Activated T-cell treated with anti-CD3 and anti-CD28 coated beads for 4 hours (primary cell): ENCODE measurements around the gene CHPF2.

ENCODE experiments used
- DNase-seq: peaks from one replicate; pipeline ENCODE4 v3.0.0-alpha.2; 2020

CHPF2 gene

DNA sequence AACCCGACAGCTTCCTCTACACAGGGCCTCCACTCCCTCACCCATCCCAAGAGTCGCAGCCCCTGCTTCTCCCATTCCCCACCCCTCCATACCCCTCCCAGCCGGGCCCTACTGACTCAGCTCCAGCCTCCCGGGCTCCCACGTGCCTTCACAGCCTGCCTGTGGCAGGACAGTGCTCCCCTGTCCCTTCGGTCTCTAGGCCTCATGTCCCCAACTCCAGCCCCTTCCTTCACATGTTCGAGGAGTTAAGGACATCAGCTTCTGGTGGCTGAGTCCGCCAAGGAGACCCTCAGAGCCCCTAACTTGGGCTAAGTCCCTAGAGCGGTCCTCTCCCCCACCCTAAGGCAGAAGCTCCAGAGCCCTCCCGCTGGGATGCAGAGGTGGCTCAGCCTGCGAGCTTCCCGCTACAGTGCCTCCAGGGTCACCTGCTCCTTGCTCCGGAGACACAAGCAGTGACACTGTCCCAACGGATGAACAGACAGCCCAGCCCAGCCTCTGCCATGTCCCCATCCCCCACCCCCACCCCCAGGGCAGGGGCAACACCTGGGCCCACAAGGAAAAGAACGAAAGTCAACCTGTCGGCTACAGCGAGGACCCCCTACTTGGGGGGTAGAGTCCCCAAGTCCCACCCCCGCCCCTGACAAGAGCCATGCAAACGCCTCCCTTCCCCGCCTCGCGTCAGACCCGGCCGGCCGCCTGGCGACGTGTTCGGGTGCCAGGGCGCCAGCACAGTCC is 15.5 kb downstream of the CHPF2 start:
- DNase-seq, result no peak

DNA sequence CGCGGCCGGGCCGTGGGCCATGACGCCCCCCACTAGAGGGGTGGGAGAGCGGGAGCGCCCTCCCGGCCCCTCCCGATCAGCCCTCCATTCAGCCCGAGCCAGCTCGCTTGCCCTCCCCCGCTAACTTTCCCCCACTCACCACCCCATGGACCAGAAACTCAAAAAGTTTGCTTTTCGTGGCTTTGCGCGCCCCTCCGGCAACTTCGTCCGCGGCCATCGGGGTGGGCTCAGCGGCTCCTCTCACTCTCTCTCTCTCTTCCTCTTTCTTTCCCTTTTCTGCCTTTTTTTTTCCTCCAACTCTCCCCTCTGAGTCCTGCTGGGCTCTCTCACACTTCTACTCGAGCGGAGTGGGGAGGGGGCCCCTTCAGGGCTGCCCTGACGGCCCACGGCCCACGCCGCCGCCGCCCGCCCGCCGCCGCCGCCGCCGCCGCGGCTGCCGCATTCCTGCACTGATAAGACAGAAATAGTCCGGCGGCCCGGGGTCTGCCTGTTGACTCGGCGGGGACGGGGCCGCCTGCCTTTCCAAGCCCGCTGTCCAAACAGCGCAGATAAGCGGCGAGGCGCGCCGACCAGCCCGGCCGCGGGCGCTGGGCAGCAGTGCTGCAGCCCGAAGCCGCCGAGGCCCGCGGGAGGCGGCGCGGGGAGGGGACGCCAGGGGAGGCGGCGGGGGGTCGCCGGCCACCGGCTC is 16.2 kb downstream of the CHPF2 start, which contains the start of gene SMARCD3:
TSS of gene SMARCD3 (minus strand) at position 349 of the 688 bp plus-strand sequence. CDS start at position 217, 132 bp downstream.
- no peak for DNase-seq

DNA sequence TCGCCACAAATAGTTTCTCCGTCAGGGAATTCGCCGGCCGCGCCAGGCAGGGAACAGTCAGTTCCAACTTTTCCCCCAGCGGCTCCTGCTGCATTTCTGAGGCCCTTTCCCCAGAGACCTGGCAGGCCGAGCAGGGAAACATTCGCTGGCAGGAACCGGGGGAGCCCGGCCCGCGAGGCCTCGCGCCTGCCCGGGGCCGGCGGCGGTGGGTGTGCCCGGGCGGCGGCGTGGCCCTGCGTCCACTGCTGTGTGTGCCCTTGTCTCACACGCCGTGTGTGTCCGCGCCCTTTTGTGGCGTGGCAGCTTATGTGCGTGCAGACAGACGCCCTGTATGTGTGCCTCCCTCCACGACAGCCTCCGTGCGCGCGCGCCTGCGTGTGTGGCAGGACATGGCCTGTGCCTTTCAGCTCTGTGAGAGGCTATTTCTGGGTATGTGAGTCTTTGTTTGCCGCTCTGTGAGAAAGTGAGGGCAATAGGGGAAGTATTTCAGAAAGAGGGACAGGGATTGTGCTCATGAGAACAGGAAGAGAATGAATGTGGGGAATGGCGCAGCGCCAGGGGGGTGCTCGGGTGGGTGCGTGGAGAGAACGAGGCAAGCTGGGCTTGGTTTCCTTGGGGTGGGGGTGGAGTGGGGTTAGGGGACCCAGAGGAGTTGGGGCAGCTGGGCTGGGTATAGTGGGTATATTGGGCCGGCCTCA is 16.9 kb downstream of the CHPF2 start:
- no peak for DNase-seq

DNA sequence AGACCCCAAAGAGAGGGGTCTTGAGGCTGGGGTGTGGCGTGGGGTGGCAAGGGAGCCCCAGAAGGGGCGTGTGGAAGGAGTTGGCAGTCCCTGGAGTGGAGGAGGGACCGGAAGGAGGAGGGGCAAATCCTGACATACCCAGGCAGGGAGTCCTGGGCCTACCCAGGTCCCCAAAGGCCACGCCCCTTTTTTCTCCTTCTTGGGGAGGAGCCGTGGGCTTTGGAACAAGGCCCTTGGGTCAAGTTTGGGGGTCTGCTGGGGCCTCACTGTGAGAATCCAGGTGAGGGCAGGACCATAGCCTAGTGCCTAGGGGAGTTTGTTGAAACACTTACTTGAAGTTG is 17.4 kb downstream of the CHPF2 start:
- DNase-seq, result no peak

DNA sequence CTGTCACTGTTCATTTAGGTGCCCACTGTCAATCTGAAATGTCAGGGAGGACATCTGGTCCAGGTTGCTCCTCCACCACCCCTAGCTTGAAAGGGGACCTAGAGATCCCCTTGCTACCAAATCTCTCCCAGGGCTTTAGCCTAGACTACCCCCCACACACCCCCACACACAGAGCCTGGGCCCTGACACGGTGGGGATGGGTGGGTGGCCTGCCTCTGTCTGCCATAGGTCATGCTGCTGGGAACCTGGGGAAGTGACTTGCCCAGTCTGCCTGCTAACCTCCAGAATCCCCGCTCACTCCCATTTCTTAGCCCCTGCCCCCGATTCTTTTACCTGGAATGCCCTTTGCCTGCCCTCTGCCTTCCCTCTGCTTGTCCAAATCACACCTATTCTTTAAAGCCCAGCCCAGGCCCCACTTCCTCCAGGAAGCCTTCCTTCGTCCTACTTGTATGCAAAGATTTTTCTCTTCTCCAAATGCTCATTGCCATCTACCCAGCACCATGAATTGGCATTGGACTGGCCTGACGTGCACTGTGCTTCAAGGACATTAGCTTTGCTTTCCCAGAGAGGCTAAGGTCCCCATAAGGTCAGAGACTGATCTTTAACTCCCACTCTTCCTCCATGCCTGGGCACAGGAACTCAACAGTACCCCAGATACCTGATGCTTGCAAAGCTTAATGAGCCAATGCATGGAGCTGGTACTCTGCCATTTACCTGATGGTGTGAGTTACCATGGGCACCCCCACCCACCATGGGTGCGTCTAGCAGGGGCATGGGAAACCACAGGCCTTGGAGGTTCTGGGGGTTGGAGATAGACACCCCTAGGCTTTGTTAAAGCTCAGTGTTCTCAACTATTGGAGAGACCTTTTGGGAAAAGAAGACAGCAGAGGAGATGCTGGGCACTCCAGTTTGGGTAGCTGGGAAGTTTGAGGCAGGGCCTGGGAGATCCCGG is 18.2 kb downstream of the CHPF2 start:
- DNase-seq, result no peak

DNA sequence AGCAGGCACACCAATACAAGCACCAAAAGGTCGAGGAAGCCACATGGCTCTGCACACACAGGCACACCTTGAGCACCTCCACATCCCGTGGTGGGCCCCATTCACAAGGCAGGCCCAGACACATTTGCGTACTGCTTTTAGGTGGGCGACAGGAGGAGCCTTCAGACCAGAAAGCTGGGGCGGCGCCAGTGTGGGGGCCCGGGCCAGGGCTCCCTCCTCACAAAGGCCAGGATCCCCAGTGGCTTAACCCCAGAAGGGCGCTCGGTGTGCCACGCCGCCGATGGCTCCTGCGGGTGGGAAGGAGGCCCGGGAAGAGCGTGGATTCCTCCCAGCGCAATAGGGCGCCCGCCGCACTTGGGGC is 19.0 kb downstream of the CHPF2 start:
- no peak for DNase-seq

DNA sequence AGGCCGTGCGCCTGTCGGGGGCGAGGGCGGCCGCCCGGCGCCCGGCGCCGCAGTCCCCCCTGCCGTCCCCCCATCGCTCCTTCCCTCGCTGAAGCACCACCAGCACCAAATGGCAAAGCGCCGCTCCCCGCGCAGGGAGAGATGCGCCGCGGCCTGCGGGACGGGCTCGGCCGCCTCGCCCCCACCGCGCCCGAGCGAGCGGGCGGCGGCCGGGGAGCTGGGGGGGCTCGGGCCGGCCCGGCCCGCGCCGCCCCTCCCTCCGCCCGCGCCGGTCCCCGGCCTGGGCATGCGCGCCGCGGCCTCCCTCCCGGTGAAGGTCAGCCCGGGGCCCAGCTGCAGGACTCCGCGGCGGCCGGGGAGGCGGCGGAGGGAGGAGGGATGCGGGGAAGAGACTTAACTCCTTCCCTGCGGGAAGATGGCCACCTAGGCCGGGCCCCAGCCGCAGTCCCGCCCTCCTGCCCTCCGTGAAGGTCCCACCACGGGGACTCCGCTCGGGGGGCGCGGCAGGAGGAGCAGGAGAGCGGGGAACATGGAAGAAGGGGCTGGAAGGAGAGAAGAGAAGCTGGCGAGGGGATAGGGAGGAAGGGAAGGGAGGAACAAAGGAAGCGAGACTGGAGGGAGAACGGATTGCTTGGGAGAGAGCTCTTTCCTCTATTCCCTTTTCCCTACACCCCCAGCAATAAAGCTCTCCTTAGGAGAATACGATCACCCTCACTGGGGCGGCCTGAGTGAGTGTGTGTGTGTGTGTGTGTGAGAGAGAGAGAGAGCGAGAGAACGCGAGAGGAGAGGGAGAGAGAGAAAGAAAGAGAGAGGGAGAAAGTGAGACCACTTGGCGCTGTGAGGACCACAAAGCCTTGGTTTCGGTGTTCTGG is 19.6 kb downstream of the CHPF2 start:
- DNase-seq, result no peak

DNA sequence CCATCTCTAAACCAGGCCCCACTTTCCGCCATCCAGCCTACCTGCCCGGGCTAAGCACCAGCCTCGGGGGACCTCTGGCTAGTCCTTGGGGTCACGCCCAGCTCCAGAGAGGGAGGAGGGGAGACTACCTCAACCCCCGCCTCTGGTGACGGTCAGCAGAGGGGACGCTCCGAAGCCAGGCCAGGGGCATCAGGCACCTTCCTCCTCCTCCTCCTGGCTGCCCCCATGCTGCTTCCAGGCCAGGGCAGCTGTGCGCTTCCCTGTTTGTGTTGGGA is 20.2 kb downstream of the CHPF2 start:
- no peak for DNase-seq

DNA sequence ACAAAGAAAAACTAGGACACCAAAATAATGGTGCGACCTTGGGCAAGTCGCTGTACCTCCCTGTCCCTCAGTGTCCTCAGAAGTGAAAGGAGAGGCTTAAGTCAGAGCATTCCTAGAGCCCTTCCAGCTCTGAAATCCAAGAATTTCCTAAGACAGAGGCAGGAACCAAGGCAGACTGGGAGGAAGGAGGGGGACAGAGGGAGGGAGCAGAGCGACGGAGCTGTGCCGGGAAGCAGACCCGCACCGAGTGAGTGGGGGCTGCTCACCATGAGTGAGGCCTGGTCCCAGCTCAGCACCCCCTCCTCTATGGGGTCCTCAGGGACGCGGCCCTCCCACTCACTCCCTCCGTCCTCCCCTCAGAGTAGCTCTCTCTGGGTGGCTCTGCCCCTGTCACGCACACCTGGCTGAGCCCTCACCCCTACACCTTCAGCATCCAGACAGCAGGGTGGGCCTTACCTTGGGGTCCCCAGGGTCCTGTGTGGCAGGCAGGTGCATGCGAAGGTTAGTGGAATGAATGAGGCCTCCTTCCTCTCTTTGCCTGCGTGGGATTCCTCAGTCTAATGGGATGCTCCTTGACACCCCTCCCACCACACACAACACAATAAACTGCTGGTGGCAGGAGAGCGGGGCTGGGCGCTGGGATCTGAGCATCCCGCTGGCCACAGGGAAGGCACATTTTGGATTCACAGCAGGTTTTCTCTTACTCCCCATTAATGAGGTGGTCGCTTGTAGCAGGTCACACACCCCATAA is 20.9 kb downstream of the CHPF2 start:
- no peak for DNase-seq

DNA sequence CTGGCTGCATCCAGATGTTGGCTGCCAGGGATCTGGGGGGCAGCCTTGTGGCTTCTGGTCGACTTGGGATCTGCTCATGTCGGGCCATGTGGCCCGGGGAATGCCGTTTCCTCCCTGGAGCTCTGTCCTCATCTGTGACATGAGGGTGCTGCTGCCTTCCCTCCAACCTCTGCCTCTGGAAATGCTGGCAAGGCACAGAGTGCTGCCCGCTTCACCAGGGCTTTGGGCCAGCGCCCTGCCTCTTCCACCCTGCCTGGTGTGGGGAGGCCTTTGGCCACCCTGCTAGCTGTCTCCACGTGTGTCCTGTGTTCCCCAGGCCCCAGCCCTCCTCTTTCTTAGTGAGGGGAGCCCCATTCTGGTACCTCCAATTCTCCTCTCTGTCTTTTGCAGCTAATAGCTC is 22.0 kb downstream of the CHPF2 start:
- no peak for DNase-seq

DNA sequence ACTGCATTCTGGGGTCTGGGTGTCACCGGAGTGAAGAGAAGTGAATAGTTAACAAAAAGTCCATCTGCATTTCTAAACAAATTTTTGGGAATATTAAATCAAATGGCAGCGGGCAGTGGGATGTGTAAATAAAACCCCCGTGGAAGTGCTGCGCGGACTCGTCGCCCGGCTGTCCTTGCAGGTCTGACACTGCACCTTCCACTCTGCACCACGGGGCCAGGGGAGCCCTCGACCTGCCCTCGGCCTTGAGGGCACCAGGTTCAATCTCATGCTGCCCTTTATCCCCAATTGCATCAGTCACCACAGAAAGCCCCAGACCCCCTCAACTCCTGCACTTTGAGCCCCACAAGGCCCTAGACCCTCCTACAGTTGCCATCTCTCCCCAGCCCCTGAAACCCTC is 22.6 kb downstream of the CHPF2 start:
- no peak for DNase-seq

DNA sequence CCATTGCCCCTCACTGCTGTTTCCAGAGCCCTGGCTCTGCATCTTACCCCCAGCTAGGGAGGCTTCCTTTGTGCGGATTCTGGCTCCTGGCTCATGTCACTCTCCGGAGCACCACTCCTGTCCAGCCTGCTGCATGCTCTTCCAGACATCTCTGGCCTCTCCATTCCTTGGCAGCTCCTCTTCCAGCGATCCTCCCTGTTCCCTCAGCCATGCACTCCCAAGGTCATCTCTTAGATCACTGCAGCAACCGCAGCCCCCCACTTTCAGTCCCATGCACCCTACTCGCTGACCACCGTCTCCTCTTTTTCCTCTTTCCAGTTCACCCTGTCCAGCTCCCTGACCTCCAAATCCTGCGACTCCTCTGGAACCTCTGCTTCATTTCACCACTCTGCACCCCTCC is 23.1 kb downstream of the CHPF2 start:
- no peak for DNase-seq

DNA sequence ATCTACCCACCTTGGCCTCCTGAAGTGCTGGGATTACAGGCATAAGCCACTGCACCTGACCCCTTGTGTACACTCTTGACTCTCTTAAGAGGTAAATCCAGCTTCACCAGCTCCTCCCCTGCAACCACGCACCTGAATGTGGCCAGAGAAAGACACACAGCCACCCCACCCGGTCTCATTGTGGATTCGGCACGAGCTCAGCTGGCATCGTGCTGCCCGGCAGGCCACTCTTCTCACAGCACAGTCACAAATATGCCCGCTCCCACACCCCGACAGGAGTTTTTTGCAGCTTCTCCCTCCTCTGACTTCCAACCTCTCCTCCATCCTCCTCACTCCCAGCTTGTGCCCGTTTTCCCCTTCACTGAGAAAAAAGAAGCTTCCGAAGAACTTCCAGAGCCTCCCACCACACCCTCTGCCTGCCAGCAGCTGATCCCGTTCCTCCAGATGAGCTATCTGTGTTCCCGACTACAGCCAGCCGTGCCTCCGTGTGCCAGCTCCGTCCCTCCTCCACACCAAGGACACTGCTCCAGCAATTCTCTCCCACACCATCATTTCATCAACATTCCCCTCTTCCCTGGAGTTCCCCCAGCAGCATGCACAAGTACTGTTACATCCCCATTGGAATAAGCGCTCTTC is 24.2 kb downstream of the CHPF2 start:
- no peak for DNase-seq

DNA sequence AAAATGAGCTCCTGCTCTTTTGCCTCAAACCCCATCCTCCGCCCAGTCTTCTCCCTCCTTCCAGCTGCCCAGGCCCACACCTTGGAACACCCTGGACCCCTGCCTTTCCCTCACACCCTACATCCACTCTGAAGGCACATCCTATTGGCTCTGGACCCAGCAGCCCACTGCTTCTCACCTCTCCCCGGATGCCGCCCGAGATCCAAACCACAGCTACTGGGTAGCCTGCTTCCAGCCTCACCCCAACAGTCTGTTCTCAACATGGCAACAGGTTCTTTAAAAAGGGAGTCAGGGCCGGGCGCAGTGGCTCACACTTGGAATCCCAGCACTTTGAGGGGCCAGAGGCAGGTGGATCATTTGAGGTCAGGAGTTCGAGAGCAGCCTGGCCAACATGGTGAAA is 25.7 kb downstream of the CHPF2 start:
- DNase-seq, result no peak

DNA sequence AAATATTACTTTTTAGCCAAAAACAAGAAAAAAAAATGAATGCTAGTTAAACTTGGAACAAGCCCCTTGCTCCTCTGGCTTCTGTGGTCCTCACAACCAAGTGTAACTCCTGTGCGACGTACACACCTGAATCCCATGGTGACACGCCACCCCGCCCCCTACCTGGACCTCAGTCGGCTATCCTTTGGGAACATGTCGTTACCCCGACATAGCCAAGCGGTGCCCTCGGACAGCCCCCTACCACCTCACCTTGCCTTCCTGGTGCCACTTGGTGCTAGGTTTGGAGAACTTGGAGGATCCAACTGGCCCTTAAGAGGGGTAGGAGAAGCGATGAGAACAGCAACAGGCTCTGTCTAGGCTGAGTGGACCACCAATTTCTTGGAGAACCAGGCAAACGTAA is 28.2 kb downstream of the CHPF2 start:
- no peak for DNase-seq

DNA sequence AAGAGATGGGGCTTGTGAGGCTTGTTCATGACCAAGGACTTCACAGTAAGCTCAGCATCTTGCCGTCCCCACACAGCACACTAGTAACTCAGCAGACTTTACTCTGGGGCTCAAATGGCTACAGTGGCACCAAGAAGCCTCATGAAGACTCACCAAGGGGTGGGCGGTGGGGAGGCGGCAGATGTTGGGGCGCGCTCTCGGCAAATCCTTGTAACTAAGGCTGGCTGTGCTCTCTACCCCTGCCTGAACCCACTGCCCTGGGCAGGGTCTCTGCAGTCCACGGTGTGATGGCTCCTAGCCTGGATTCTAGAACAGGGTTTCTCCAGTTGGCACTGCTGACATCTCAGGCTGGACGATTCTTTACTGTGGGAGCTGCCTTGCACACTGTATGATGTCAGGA is 28.6 kb downstream of the CHPF2 start:
- no peak for DNase-seq

DNA sequence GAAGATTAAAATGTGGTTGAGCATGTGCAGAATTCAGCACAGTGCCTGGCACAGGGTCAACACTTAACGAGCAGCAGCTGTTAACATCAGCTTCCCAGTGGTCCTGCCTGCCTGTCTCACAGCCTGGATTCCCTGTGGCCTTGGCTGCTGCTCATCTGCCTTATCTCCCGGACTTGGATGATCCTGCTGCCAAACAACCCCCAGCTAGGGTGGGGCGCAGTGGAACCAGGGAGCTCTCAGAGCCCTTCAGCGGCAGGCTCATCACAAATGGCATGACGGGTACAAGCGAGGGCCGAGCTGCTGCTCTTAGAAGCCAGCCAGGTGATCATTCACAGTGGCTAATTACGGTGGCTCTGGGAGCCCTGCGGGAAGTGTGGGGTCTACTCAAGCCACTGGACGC is 29.2 kb downstream of the CHPF2 start:
- DNase-seq, result no peak

DNA sequence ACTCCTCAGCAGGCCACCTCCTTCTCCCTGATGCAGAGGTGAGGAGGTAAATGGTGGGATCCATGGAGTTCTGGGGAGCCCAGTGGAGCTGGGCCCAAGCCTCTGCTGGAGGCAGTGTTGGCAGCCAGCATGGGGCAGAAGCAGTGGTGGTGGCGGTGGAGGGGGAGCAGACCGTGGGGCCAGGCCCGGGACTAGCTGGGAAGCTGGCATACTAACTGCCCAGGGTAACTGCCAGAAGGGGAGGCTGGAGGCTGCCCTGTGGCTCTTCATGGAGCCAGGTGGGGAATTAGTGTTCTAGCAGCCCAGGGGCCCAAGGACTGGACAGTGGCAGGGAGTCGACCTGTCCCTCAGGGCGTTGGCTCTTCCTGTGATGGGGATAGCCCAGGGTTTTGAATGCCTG is 32.3 kb downstream of the CHPF2 start:
- DNase-seq, result no peak

DNA sequence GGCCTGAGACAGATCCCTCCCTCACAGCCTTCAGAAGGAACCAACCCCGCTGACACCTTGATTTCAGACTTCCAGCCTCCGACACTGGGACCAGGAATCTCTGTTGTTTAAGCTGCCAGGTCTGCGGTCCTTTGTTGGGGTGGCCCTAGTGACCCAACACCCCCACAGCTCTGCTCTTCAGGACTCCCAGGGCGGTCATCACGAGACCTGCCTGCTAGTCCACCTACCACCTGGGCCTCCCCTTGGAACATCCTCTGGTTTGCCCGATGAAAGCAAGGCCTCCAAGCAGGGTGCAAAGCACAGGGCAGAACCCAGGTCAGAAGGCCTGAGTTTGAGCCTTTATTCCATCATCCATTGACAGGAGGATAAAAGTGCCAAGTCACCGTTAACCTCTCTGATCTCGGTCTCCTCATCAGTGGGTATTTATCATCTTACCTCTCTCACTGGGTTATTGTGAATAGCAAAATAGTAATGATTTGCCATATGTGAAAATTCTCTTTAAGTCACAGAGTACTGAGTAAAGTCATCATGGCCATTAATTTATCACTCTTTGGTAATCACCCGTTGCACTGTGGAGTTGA is 33.2 kb downstream of the CHPF2 start:
- no peak for DNase-seq

DNA sequence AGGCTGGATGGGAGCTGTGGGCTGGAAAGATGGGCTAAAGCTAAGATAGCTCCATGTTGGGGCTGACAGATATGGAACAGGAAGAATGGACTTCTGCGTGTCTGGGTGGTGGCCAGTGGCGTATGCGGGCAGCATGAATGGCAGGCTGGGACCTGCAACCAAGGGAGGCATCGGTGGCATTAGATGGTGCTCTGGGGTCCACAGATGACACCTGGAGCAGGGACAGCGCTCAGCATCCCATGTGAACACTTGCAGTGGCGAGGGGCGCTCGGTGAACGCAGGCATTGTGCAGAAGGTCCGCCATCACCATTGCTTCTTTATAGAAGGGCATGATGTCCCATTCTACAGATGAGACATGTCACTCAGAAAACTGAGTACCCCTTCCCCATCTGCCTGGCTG is 37.2 kb downstream of the CHPF2 start:
- DNase-seq, result no peak
